HG02852 (cell line): ENCODE data around the gene NHLRC2.

Experiments used
- ATAC-seq: cut with Tn5 transposase; IDR thresholded peaks from one replicate; pipeline ENCODE4 v1.9.1; 2021; ENCODE audit warnings: mild to moderate bottlenecking, moderate library complexity; ENCODE audit not compliant: unreplicated experiment

Gene NHLRC2

GRCh38 chr10:113965683-113966082, 111.2 kb downstream of the NHLRC2 start:
- ATAC-seq = no peak
